Measurements from ENCODE around the gene MAML2. TPM values are rescaled to one million over a fixed set of nuclear protein-coding genes. Genes with fewer than 3 reads are reported as not detected.

The MAML2 gene
- 10 to 100 TPM in 1 of 6 donors, 1 to 10 TPM in 5; 3.1 to 11.8 (median 4.9) TPM for total RNA-seq
- 1 to 10 TPM; 2.4 to 3.2 TPM for polyA plus RNA-seq

GRCh38 chr11:96342961-96343711 is at the start of gene MAML2:
MAML2 (minus strand) TSS chr11:96343195; CDS start chr11:96341895, 1,300 bp downstream.
- FAIRE-seq (no peak), DNase-seq (peak; percentile 85 to 94 (median 88)), ATAC-seq (peak; percentile 93 to 98 (median 94))
- Histone ChIP-seq H3K9me3 (no peaks in the 10 kb centered on the region), H3K4me1 (peaks cover 0 to 4% (median 0%) of the 10 kb centered on the region in 3 donors), H3K27ac (peak within 1 kb of the TSS in 3 of 4 donors; percentile 42 to 78 (median 78)), H3K27me3 (no peaks in the 10 kb centered on the region), H3K4me3 (peak within 1 kb of the TSS; percentile 29 to 56 (median 40)), H3K36me3 (no peaks in the 10 kb centered on the region)
- 3 to 4% methylated on average over 30 to 31 of the region's 31 CpGs for WGBS, 2 donors
- peak; percentile 81 to 94 (median 90) for TF ChIP-seq CTCF (IDR thresholded peaks at IDR 0.05)
- intact Hi-C loops (cut with DNase I): no loop called here

GRCh38 chr11:96391698-96392307 is 48.8 kb upstream of the MAML2 start:
- 57 to 58% methylated on average over 3 of the region's 3 CpGs for WGBS, 2 donors
- no peak for TF ChIP-seq CTCF (IDR thresholded peaks at IDR 0.05)
- no peaks in the 10 kb centered on the region for H3K27me3 ChIP-seq
- intact Hi-C loops (cut with DNase I): no loop called here
- H3K27ac ChIP-seq: no peak overlapping the region
- ATAC-seq (no peak), DNase-seq (no peak), FAIRE-seq (no peak)
- no peak overlapping the region for H3K4me3 ChIP-seq
- peaks cover 7 to 21% (median 18%) of the 10 kb centered on the region in 3 donors for H3K4me1 ChIP-seq
- no peaks in the 10 kb centered on the region for H3K36me3 ChIP-seq
- H3K9me3 ChIP-seq: no peaks in the 10 kb centered on the region

GRCh38 chr11:96390488-96390792 is 47.4 kb upstream of the MAML2 start:
- peaks cover 10 to 21% (median 21%) of the 10 kb centered on the region in 3 donors for H3K4me1 ChIP-seq
- no peak for TF ChIP-seq CTCF (IDR thresholded peaks at IDR 0.05)
- no peaks in the 10 kb centered on the region for H3K36me3 ChIP-seq
- peak overlapping the region; percentile 74 to 86 (median 79) for H3K27ac ChIP-seq
- intact Hi-C loops (cut with DNase I): no loop called here
- peak overlapping the region; percentile 54 to 86 (median 72) for H3K4me3 ChIP-seq
- H3K27me3 ChIP-seq: no peaks in the 10 kb centered on the region
- WGBS, 2 donors: 8 to 14% methylated on average over 6 of the region's 6 CpGs
- ATAC-seq (peak in 3 of 4 donors; percentile 1 to 19 (median 2)), DNase-seq (no peak), FAIRE-seq (no peak)
- H3K9me3 ChIP-seq: no peaks in the 10 kb centered on the region

GRCh38 chr11:96389720-96390487 is 46.9 kb upstream of the MAML2 start, which contains the start of the genes CCDC82 and JRKL:
CCDC82 (minus strand) TSS chr11:96389912; CDS start chr11:96384747, 5,165 bp downstream.
JRKL (plus strand) TSS chr11:96390013; CDS start chr11:96390650, 637 bp downstream.
- Histone ChIP-seq H3K36me3 (no peaks in the 10 kb centered on the region), H3K27ac (peak within 1 kb of the TSS; percentile 74 to 86 (median 79)), H3K9me3 (no peaks in the 10 kb centered on the region), H3K4me3 (peak within 1 kb of the TSS; percentile 54 to 86 (median 72)), H3K27me3 (no peaks in the 10 kb centered on the region), H3K4me1 (peaks cover 10 to 21% (median 21%) of the 10 kb centered on the region in 3 donors)
- ATAC-seq (peak; percentile 98 to 100 (median 99)), DNase-seq (peak; percentile 97 to 99 (median 98)), FAIRE-seq (no peak)
- intact Hi-C loops (cut with DNase I): no loop called here
- TF ChIP-seq CTCF (IDR thresholded peaks at IDR 0.05): no peak
- WGBS, 2 donors: 0 to 1% methylated on average over 53 of the region's 53 CpGs

Data from pancreas (tissue), 10 donors.